Astrocyte (in vitro differentiated cells and primary cell): ENCODE results near the gene LRRC4C. TPM values are rescaled to one million over a fixed set of nuclear protein-coding genes. Genes with fewer than 3 reads are reported as not detected.

Source experiments
- DNase-seq: peaks from one replicate; pipeline ENCODE4 v3.0.0-alpha.2; 2010; ENCODE audit warnings: low read depth
- FAIRE-seq: peaks from 2 replicates; lab custom pipeline; 2011; peaks lifted over from hg19 to GRCh38; lab: Jason Lieb, UNC
- H2AFZ ChIP-seq: 2 replicates; pipeline ENCODE4 v1.6.0; 2012; ENCODE audit warnings: low read depth, low read length, inconsistent platforms
- H3K27ac ChIP-seq: 2 replicates; pipeline ENCODE4 v1.5.1; 2011; ENCODE audit warnings: low read depth, low read length, inconsistent platforms
- H3K27me3 ChIP-seq: 2 replicates; pipeline ENCODE4 v1.6.0; 2011; ENCODE audit warnings: low read length, inconsistent platforms; ENCODE audit not compliant: insufficient read depth
- H3K36me3 ChIP-seq: 2 replicates; pipeline ENCODE4 v1.5.1; 2011; ENCODE audit warnings: low read length, inconsistent platforms; ENCODE audit not compliant: insufficient read depth
- H3K4me1 ChIP-seq: 2 replicates; pipeline ENCODE4 v1.5.1; 2011; ENCODE audit warnings: low read length, inconsistent platforms; ENCODE audit not compliant: insufficient read depth
- H3K4me2 ChIP-seq: 2 replicates; pipeline ENCODE4 v1.6.0; 2012; ENCODE audit warnings: low read length, inconsistent platforms
- H3K4me3 ChIP-seq: 2 replicates; pipeline ENCODE4 v1.5.1; 2011; ENCODE audit warnings: low read depth, mild to moderate bottlenecking, low read length, inconsistent platforms; ENCODE audit not compliant: insufficient read depth
- H3K79me2 ChIP-seq: 2 replicates; pipeline ENCODE4 v1.6.0; 2012; ENCODE audit warnings: mild to moderate bottlenecking, low read length, inconsistent platforms; ENCODE audit not compliant: insufficient read depth
- H3K9ac ChIP-seq: 2 replicates; pipeline ENCODE4 v1.6.0; 2012; ENCODE audit warnings: mild to moderate bottlenecking, low read length, inconsistent platforms
- H3K9me3 ChIP-seq: 2 replicates; pipeline ENCODE4 v1.5.1; 2012; ENCODE audit warnings: low read depth, mild to moderate bottlenecking, low read length, inconsistent platforms; ENCODE audit not compliant: insufficient read depth
- H4K20me1 ChIP-seq: 2 replicates; pipeline ENCODE4 v1.6.0; 2012; ENCODE audit warnings: low read length, inconsistent platforms; ENCODE audit not compliant: insufficient read depth
- H3K27ac Mint-ChIP-seq: one replicate; pipeline ENCODE4 v1.8.0; 2021; ENCODE audit warnings: mild to moderate bottlenecking, mixed read lengths; ENCODE audit not compliant: unreplicated experiment
- H3K27me3 Mint-ChIP-seq: one replicate; pipeline ENCODE4 v1.8.0; 2021; ENCODE audit warnings: low read depth, mixed read lengths; ENCODE audit not compliant: unreplicated experiment
- H3K36me3 Mint-ChIP-seq: one replicate; pipeline ENCODE4 v1.8.0; 2021; ENCODE audit warnings: low read depth, mixed read lengths; ENCODE audit not compliant: unreplicated experiment
- H3K4me1 Mint-ChIP-seq: one replicate; pipeline ENCODE4 v1.8.0; 2021; ENCODE audit warnings: low read depth, mixed read lengths; ENCODE audit not compliant: unreplicated experiment
- H3K4me3 Mint-ChIP-seq: one replicate; pipeline ENCODE4 v1.8.0; 2021; ENCODE audit warnings: mild to moderate bottlenecking, moderate library complexity, mixed read lengths; ENCODE audit not compliant: unreplicated experiment
- H3K9me3 Mint-ChIP-seq: one replicate; pipeline ENCODE4 v1.8.0; 2021; ENCODE audit warnings: mild to moderate bottlenecking, mixed read lengths; ENCODE audit not compliant: unreplicated experiment
- CTCF ChIP-seq: IDR thresholded peaks from 2 replicates; pipeline ENCODE4 v1.5.1; 2011; ENCODE audit warnings: low read depth, mild to moderate bottlenecking, inconsistent platforms, low read length, moderate library complexity; ENCODE audit not compliant: insufficient read depth
- EZH2 ChIP-seq: IDR thresholded peaks from 2 replicates; pipeline ENCODE4 v1.6.1; 2012; ENCODE audit warnings: mild to moderate bottlenecking, low read length, inconsistent platforms; ENCODE audit not compliant: insufficient read depth
- total RNA-seq: library from RNA; stranded (reverse); gene quantifications from 2 replicates; pipeline ENCODE4 v1.2.1, GENCODE V29; 2021

Gene LRRC4C
- total RNA-seq, 1 donor from 2014 or later, result 9.0 TPM

- no peaks in the 10 kb centered on the region for H3K27me3 Mint-ChIP-seq
- no peak for TF ChIP-seq EZH2
- no peak for TF ChIP-seq CTCF
- Histone ChIP-seq H3K36me3 (no peaks in the 10 kb centered on the region), H4K20me1 (no peaks in the 10 kb centered on the region), H3K27me3 (no peaks in the 10 kb centered on the region), H3K27ac (no peak overlapping the region), H3K9ac (no peak overlapping the region), H3K79me2 (no peaks in the 10 kb centered on the region), H2AFZ (no peak overlapping the region), H3K4me3 (no peak overlapping the region), H3K4me2 (peak overlapping the region; percentile 48), H3K9me3 (no peaks in the 10 kb centered on the region), H3K4me1 (peaks cover 7% of the 10 kb centered on the region)
- DNase-seq, result peak; percentile 80
- peak; percentile 13 for FAIRE-seq
- H3K4me3 Mint-ChIP-seq, result no peak overlapping the region
- H3K4me1 Mint-ChIP-seq, result peaks cover 8% of the 10 kb centered on the region
- no peaks in the 10 kb centered on the region for H3K36me3 Mint-ChIP-seq
- no peak overlapping the region for H3K27ac Mint-ChIP-seq
- no peaks in the 10 kb centered on the region for H3K9me3 Mint-ChIP-seq
These were observed 1156.8 kb downstream of the LRRC4C start for GRCh38 chr11:40302669-40303068.

GRCh38 chr11:40295466-40295865 is 1164.0 kb downstream of the LRRC4C start:
- Histone ChIP-seq H3K9ac (no peak overlapping the region), H3K9me3 (no peaks in the 10 kb centered on the region), H3K79me2 (peaks cover 3% of the 10 kb centered on the region), H2AFZ (no peak overlapping the region), H3K4me3 (no peak overlapping the region), H3K36me3 (no peaks in the 10 kb centered on the region), H3K4me1 (peaks cover 10% of the 10 kb centered on the region), H3K4me2 (no peak overlapping the region), H4K20me1 (no peaks in the 10 kb centered on the region), H3K27ac (no peak overlapping the region), H3K27me3 (no peaks in the 10 kb centered on the region)
- Mint-ChIP-seq H3K36me3 (no peaks in the 10 kb centered on the region), H3K4me1 (peaks cover 13% of the 10 kb centered on the region), H3K4me3 (no peak overlapping the region), H3K27me3 (no peaks in the 10 kb centered on the region), H3K9me3 (no peaks in the 10 kb centered on the region), H3K27ac (no peak overlapping the region)
- no peak for DNase-seq
- no peak for TF ChIP-seq EZH2
- no peak for TF ChIP-seq CTCF
- no peak for FAIRE-seq

GRCh38 chr11:40294741-40295140 is 1164.7 kb downstream of the LRRC4C start:
- FAIRE-seq (no peak), DNase-seq (no peak)
- H3K4me3 Mint-ChIP-seq, result no peak overlapping the region
- Histone ChIP-seq H3K27me3 (no peaks in the 10 kb centered on the region), H2AFZ (no peak overlapping the region), H3K9me3 (no peaks in the 10 kb centered on the region), H3K27ac (no peak overlapping the region), H3K4me3 (no peak overlapping the region), H4K20me1 (no peaks in the 10 kb centered on the region), H3K79me2 (peaks cover 3% of the 10 kb centered on the region), H3K4me1 (peaks cover 17% of the 10 kb centered on the region), H3K36me3 (no peaks in the 10 kb centered on the region), H3K9ac (no peak overlapping the region), H3K4me2 (no peak overlapping the region)
- H3K27ac Mint-ChIP-seq, result no peak overlapping the region
- H3K36me3 Mint-ChIP-seq, result no peaks in the 10 kb centered on the region
- H3K27me3 Mint-ChIP-seq, result no peaks in the 10 kb centered on the region
- TF ChIP-seq EZH2, result no peak
- no peak for TF ChIP-seq CTCF
- peaks cover 19% of the 10 kb centered on the region for H3K4me1 Mint-ChIP-seq
- no peaks in the 10 kb centered on the region for H3K9me3 Mint-ChIP-seq
